ENCODE results near the gene CD96. TPM values are rescaled to one million over a fixed set of nuclear protein-coding genes. Genes with fewer than 3 reads are reported as not detected.
A peak's percentile ranks its signal among the peaks of the same experiment; 100 is the strongest.

CD96 gene
- total and polyA plus RNA-seq, 2 experiments from 2014 or later: 0.60 to 2.0 TPM

DNA sequence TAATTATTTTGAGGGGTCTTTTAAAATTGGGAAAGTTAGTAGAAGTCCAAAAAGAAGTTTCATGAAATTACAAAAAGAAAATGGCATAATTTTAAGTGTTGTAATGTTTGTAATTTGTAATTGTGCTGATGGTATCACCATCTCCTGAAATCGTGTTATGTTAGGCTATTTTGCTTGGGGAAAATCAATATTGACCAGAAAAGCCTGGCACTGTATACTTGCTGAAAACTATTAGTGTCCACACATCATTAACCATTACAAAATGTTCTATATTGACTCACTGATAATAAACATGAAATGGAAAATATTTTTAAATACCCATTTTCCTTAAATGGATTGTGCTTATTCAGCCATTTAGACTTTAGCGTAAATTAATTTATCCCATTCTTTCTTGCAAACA, 93.4 kb downstream of the CD96 start:
- TF ChIP-seq EZH2 (IDR thresholded peaks at IDR 0.05; ENCODE audit: borderline replicate concordance): no peak
- TF ChIP-seq EZH2phosphoT487 (IDR thresholded peaks at IDR 0.05; ENCODE audit: low read depth, severe bottlenecking, unreplicated experiment): no peak
- TF ChIP-seq, protein P1, sequence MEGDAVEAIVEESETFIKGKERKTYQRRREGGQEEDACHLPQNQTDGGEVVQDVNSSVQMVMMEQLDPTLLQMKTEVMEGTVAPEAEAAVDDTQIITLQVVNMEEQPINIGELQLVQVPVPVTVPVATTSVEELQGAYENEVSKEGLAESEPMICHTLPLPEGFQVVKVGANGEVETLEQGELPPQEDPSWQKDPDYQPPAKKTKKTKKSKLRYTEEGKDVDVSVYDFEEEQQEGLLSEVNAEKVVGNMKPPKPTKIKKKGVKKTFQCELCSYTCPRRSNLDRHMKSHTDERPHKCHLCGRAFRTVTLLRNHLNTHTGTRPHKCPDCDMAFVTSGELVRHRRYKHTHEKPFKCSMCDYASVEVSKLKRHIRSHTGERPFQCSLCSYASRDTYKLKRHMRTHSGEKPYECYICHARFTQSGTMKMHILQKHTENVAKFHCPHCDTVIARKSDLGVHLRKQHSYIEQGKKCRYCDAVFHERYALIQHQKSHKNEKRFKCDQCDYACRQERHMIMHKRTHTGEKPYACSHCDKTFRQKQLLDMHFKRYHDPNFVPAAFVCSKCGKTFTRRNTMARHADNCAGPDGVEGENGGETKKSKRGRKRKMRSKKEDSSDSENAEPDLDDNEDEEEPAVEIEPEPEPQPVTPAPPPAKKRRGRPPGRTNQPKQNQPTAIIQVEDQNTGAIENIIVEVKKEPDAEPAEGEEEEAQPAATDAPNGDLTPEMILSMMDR (IDR thresholded peaks at IDR 0.05; ENCODE audit: poor library complexity): no peak
- H3K79me2 ChIP-seq: no peaks in the 10 kb centered on the region
- H3K9me3 ChIP-seq (ENCODE audit: low read depth): no peaks in the 10 kb centered on the region
- no peaks in the 10 kb centered on the region for H3K4me1 ChIP-seq (ENCODE audit: insufficient read depth)
- H4K20me1 ChIP-seq (ENCODE audit: insufficient read depth, poor library complexity, severe bottlenecking): no peaks in the 10 kb centered on the region
- H3K27me3 ChIP-seq: no peaks in the 10 kb centered on the region
- no peak overlapping the region for H3K4me2 ChIP-seq
- no peaks in the 10 kb centered on the region for H3K9me2 ChIP-seq (replicated peaks; ENCODE audit: insufficient read depth)
- no peak for DNase-seq (ENCODE audit: low spot score)
- no peak overlapping the region for H3K27ac ChIP-seq
- H2AFZ ChIP-seq: no peak overlapping the region
- H3K36me3 ChIP-seq (replicated peaks; ENCODE audit: insufficient read depth, low read depth): no peaks in the 10 kb centered on the region
- WGBS (ENCODE audit: low lambda C conversion rate, missing lambda C conversion rate): 84% methylated on average over 2 of the region's 2 CpGs
- no peak overlapping the region for H3K4me3 ChIP-seq

DNA sequence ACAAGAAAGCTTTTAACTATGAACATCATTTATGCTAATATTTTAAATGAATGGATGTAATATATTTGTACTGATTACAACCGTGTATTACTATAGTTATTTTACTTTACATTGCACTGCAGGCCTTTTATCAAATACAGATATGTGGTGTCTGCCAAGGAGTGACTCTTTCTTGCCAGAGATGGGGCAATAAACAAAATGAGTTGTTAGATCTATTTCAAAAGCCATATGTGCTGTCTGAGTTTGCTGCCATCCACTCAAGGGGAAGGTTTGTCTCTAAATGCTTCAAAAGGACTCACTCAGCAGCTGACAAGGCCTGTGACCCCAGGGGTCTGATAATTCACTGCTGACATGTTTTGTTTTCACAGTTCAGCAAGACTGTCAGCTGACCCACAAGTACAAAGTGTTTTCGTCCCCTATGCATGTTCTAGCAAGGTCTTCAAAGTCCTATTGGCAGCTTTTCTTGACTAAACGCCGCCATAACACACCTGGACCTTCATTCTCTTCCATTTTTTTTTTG, 94.4 kb downstream of the CD96 start:
- H3K27ac ChIP-seq: peak overlapping the region; percentile 2
- H3K4me1 ChIP-seq (ENCODE audit: insufficient read depth): no peaks in the 10 kb centered on the region
- no peak for DNase-seq (ENCODE audit: low spot score)
- H3K36me3 ChIP-seq (replicated peaks; ENCODE audit: insufficient read depth, low read depth): no peaks in the 10 kb centered on the region
- H3K9me2 ChIP-seq (replicated peaks; ENCODE audit: insufficient read depth): no peaks in the 10 kb centered on the region
- no peaks in the 10 kb centered on the region for H3K27me3 ChIP-seq
- TF ChIP-seq EZH2phosphoT487 (IDR thresholded peaks at IDR 0.05; ENCODE audit: low read depth, severe bottlenecking, unreplicated experiment) (no peak), EZH2 (IDR thresholded peaks at IDR 0.05; ENCODE audit: borderline replicate concordance) (no peak)
- TF ChIP-seq, protein P1 (IDR thresholded peaks at IDR 0.05; ENCODE audit: poor library complexity): no peak
- WGBS (ENCODE audit: low lambda C conversion rate, missing lambda C conversion rate): 76% methylated on average over 4 of the region's 4 CpGs
- no peak overlapping the region for H2AFZ ChIP-seq
- no peaks in the 10 kb centered on the region for H4K20me1 ChIP-seq (ENCODE audit: insufficient read depth, poor library complexity, severe bottlenecking)
- no peak overlapping the region for H3K4me3 ChIP-seq
- H3K9me3 ChIP-seq (ENCODE audit: low read depth): no peaks in the 10 kb centered on the region
- H3K79me2 ChIP-seq: no peaks in the 10 kb centered on the region
- no peak overlapping the region for H3K4me2 ChIP-seq

DNA sequence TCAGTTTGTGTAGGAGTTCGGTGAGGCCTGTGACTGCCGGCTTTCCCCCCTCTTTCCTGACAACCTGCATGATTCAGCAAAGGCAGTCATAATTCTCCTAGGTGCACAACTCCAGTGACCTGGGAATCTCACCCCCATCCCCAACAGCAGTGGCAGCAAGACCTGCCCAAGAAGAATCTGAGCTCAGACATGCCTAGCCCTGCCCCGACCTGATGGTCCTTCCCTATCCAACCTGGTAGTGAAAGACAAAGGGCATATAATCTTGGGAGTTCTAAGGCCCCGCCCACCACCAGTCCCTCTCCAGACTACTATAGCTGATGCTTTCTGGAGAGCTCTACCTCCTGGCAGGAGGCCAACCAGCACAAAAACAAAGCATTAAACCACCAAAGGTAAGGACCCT, 97.3 kb downstream of the CD96 start:
- peaks cover 10% of the 10 kb centered on the region for H3K9me3 ChIP-seq (ENCODE audit: low read depth)
- 89% methylated on average over 4 of the region's 4 CpGs for WGBS (ENCODE audit: low lambda C conversion rate, missing lambda C conversion rate)
- H3K79me2 ChIP-seq: no peaks in the 10 kb centered on the region
- H3K27me3 ChIP-seq: no peaks in the 10 kb centered on the region
- no peak overlapping the region for H3K27ac ChIP-seq
- H3K36me3 ChIP-seq (replicated peaks; ENCODE audit: insufficient read depth, low read depth): no peaks in the 10 kb centered on the region
- H4K20me1 ChIP-seq (ENCODE audit: insufficient read depth, poor library complexity, severe bottlenecking): no peaks in the 10 kb centered on the region
- H3K4me1 ChIP-seq (ENCODE audit: insufficient read depth): no peaks in the 10 kb centered on the region
- no peaks in the 10 kb centered on the region for H3K9me2 ChIP-seq (replicated peaks; ENCODE audit: insufficient read depth)
- H3K4me2 ChIP-seq: no peak overlapping the region
- TF ChIP-seq, protein P1 (IDR thresholded peaks at IDR 0.05; ENCODE audit: poor library complexity): no peak
- H3K4me3 ChIP-seq: no peak overlapping the region
- DNase-seq (ENCODE audit: low spot score): no peak
- no peak overlapping the region for H2AFZ ChIP-seq

Data from hepatocyte (in vitro differentiated cells).